Neural crest cell (in vitro differentiated cells): ENCODE data around the gene DNAJC1. TPM values are rescaled to one million over a fixed set of nuclear protein-coding genes. Genes with fewer than 3 reads are reported as not detected.

Experiments
- DNase-seq: peaks from one replicate; pipeline ENCODE4 v3.0.0; 2021; ENCODE audit warnings: low read depth, mixed read lengths, low spot score
- H3K27ac Mint-ChIP-seq: one replicate; pipeline ENCODE4 v1.8.0; 2021; ENCODE audit warnings: mild to moderate bottlenecking, mixed read lengths; ENCODE audit not compliant: unreplicated experiment
- H3K27me3 Mint-ChIP-seq: 2 replicates; pipeline ENCODE4 v1.8.0; 2021; ENCODE audit warnings: low read depth, mild to moderate bottlenecking, mixed read lengths
- H3K36me3 Mint-ChIP-seq: 2 replicates; pipeline ENCODE4 v1.8.0; 2021; ENCODE audit warnings: low read depth, mild to moderate bottlenecking, mixed read lengths
- H3K4me1 Mint-ChIP-seq: 2 replicates; pipeline ENCODE4 v1.8.0; 2021; ENCODE audit warnings: mixed read lengths
- H3K4me3 Mint-ChIP-seq: one replicate; pipeline ENCODE4 v1.8.0; 2021; ENCODE audit warnings: mild to moderate bottlenecking, mixed read lengths
- H3K9me3 Mint-ChIP-seq: 2 replicates; pipeline ENCODE4 v1.8.0; 2021; ENCODE audit warnings: mixed read lengths
- CTCF ChIP-seq: fragments of 200-600 bp; sonication (generic); conservative IDR thresholded peaks from 2 replicates; pipeline ENCODE4 v1.5.0; 2021; ENCODE audit warnings: antibody characterized with exemption, mild to moderate bottlenecking
- total RNA-seq: library from RNA; stranded (reverse); gene quantifications from 2 replicates; pipeline ENCODE4 v1.2.1, GENCODE V29; 2021

The DNAJC1 gene
- total RNA-seq, 1 donor from 2014 or later, result 34.3 TPM

- no peak for DNase-seq
- Mint-ChIP-seq H3K4me3 (no peak overlapping the region), H3K9me3 (peaks cover 31% of the 10 kb centered on the region), H3K36me3 (peaks cover 66% of the 10 kb centered on the region), H3K27ac (no peak overlapping the region), H3K27me3 (no peaks in the 10 kb centered on the region), H3K4me1 (no peaks in the 10 kb centered on the region)
- no peak for TF ChIP-seq CTCF
Measured at GRCh38 chr10:21832821-21833130, 170.8 kb downstream of the DNAJC1 start.

- peaks cover 72% of the 10 kb centered on the region for H3K36me3 Mint-ChIP-seq
- H3K27ac Mint-ChIP-seq, result no peak overlapping the region
- H3K27me3 Mint-ChIP-seq, result no peaks in the 10 kb centered on the region
- H3K4me3 Mint-ChIP-seq, result no peak overlapping the region
- DNase-seq, result no peak
- H3K4me1 Mint-ChIP-seq, result no peaks in the 10 kb centered on the region
- TF ChIP-seq CTCF, result no peak
- peaks cover 32% of the 10 kb centered on the region for H3K9me3 Mint-ChIP-seq
Measured at GRCh38 chr10:21831986-21832820, 171.3 kb downstream of the DNAJC1 start.

GRCh38 chr10:21830037-21830436, 173.5 kb downstream of the DNAJC1 start:
- no peaks in the 10 kb centered on the region for H3K27me3 Mint-ChIP-seq
- DNase-seq, result no peak
- peaks cover 42% of the 10 kb centered on the region for H3K9me3 Mint-ChIP-seq
- H3K27ac Mint-ChIP-seq, result no peak overlapping the region
- no peak overlapping the region for H3K4me3 Mint-ChIP-seq
- no peaks in the 10 kb centered on the region for H3K4me1 Mint-ChIP-seq
- H3K36me3 Mint-ChIP-seq, result peaks cover 73% of the 10 kb centered on the region
- TF ChIP-seq CTCF, result no peak

GRCh38 chr10:21827308-21827707, 176.2 kb downstream of the DNAJC1 start:
- TF ChIP-seq CTCF, result no peak
- Mint-ChIP-seq H3K4me3 (no peak overlapping the region), H3K27ac (no peak overlapping the region), H3K36me3 (peaks cover 65% of the 10 kb centered on the region), H3K4me1 (no peaks in the 10 kb centered on the region), H3K9me3 (peaks cover 38% of the 10 kb centered on the region), H3K27me3 (no peaks in the 10 kb centered on the region)
- DNase-seq, result no peak

GRCh38 chr10:21826725-21827124, 176.8 kb downstream of the DNAJC1 start:
- no peak overlapping the region for H3K27ac Mint-ChIP-seq
- no peak for DNase-seq
- peaks cover 60% of the 10 kb centered on the region for H3K36me3 Mint-ChIP-seq
- TF ChIP-seq CTCF, result no peak
- peaks cover 35% of the 10 kb centered on the region for H3K9me3 Mint-ChIP-seq
- H3K27me3 Mint-ChIP-seq, result no peaks in the 10 kb centered on the region
- peak overlapping the region; percentile 12 for H3K4me3 Mint-ChIP-seq
- H3K4me1 Mint-ChIP-seq, result no peaks in the 10 kb centered on the region
